ENCODE data around the gene TRIM9.

The TRIM9 gene

GRCh38 chr14:51124029-51124428, 29.1 kb upstream of the TRIM9 start:
- no peak overlapping the region for H3K27ac ChIP-seq
- TF ChIP-seq ZFX (IDR thresholded peaks at IDR 0.05), result no peak
- TF ChIP-seq CTCF (conservative IDR thresholded peaks at IDR 0.05), result no peak

- H3K27ac ChIP-seq, result no peak overlapping the region
- TF ChIP-seq CTCF (conservative IDR thresholded peaks at IDR 0.05) (no peak), ZFX (IDR thresholded peaks at IDR 0.05) (no peak)
These were observed 26.2 kb upstream of the TRIM9 start for GRCh38 chr14:51121096-51121495.

GRCh38 chr14:51119411-51120051, 24.6 kb upstream of the TRIM9 start:
- no peak overlapping the region for H3K27ac ChIP-seq
- no peak for TF ChIP-seq ZFX (IDR thresholded peaks at IDR 0.05)
- no peak for TF ChIP-seq CTCF (conservative IDR thresholded peaks at IDR 0.05)

GRCh38 chr14:51118993-51119392, 24.1 kb upstream of the TRIM9 start:
- no peak overlapping the region for H3K27ac ChIP-seq
- no peak for TF ChIP-seq CTCF (conservative IDR thresholded peaks at IDR 0.05)
- TF ChIP-seq ZFX (IDR thresholded peaks at IDR 0.05), result no peak

- TF ChIP-seq ZFX (IDR thresholded peaks at IDR 0.05) (no peak), CTCF (conservative IDR thresholded peaks at IDR 0.05) (no peak)
- H3K27ac ChIP-seq, result no peak overlapping the region
These were observed 22.7 kb upstream of the TRIM9 start for GRCh38 chr14:51117593-51117992.

GRCh38 chr14:51116682-51117081, 21.8 kb upstream of the TRIM9 start:
- TF ChIP-seq CTCF (conservative IDR thresholded peaks at IDR 0.05), result no peak
- TF ChIP-seq ZFX (IDR thresholded peaks at IDR 0.05), result no peak
- no peak overlapping the region for H3K27ac ChIP-seq

GRCh38 chr14:51109651-51110050, 14.7 kb upstream of the TRIM9 start:
- TF ChIP-seq ZFX (IDR thresholded peaks at IDR 0.05) (no peak), CTCF (conservative IDR thresholded peaks at IDR 0.05) (no peak)
- no peak overlapping the region for H3K27ac ChIP-seq
